ENCODE results near the gene KCNC1. TPM values are rescaled to one million over a fixed set of nuclear protein-coding genes. Genes with fewer than 3 reads are reported as not detected.

KCNC1 gene
- total and polyA plus RNA-seq, 2 of the 13 experiments (the other 11 are each of a cell fraction or from before 2014, with no cell fraction given) = 0.01 to 0.04 TPM

GRCh38 chr11:17734986-17735817, 621 bp downstream of the KCNC1 start (continued):
- TF ChIP-seq REST (IDR thresholded peaks at IDR 0.05; ENCODE audit: borderline replicate concordance in 1 of 2, low read depth in 1 of 2, low read length in 2 of 2) = peak; percentile 74 to 96
- no peak for TF ChIP-seq ZNF724P (CRISPR knock-in tag; IDR thresholded peaks at IDR 0.05; ENCODE audit: borderline replicate concordance)
- TF ChIP-seq HIVEP1 (CRISPR knock-in tag; IDR thresholded peaks at IDR 0.05) = 0 out of 2 replicates have a peak, but pooled peaks have one; percentile 16
- peak; percentile 52; the same call in 1 of the 2 replicates for TF ChIP-seq BCL6 (CRISPR knock-in tag; IDR thresholded peaks at IDR 0.05)
- TF ChIP-seq ZFP36 (IDR thresholded peaks at IDR 0.05; ENCODE audit: borderline replicate concordance, low read depth, low read length, partially characterized antibody) = no peak
- peak; percentile 72; the same call in 1 of the 2 replicates for TF ChIP-seq KLF6 (CRISPR knock-in tag; IDR thresholded peaks at IDR 0.05)
- no peak for TF ChIP-seq ZKSCAN5 (CRISPR knock-in tag; IDR thresholded peaks at IDR 0.05)
- TF ChIP-seq ZSCAN21 (CRISPR knock-in tag; IDR thresholded peaks at IDR 0.05; ENCODE audit: borderline replicate concordance) = peak; percentile 36; the same call in 1 of the 2 replicates
- TF ChIP-seq PBX2 (CRISPR knock-in tag; IDR thresholded peaks at IDR 0.05) = no peak
- TF ChIP-seq, protein P1, sequence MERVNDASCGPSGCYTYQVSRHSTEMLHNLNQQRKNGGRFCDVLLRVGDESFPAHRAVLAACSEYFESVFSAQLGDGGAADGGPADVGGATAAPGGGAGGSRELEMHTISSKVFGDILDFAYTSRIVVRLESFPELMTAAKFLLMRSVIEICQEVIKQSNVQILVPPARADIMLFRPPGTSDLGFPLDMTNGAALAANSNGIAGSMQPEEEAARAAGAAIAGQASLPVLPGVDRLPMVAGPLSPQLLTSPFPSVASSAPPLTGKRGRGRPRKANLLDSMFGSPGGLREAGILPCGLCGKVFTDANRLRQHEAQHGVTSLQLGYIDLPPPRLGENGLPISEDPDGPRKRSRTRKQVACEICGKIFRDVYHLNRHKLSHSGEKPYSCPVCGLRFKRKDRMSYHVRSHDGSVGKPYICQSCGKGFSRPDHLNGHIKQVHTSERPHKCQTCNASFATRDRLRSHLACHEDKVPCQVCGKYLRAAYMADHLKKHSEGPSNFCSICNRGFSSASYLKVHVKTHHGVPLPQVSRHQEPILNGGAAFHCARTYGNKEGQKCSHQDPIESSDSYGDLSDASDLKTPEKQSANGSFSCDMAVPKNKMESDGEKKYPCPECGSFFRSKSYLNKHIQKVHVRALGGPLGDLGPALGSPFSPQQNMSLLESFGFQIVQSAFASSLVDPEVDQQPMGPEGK (CRISPR knock-in tag; IDR thresholded peaks at IDR 0.05) = peak; percentile 30; the same call in 1 of the 2 replicates
- TF ChIP-seq TGIF2 (CRISPR knock-in tag; IDR thresholded peaks at IDR 0.05) = peak; percentile 58; the same call in 1 of the 2 replicates
- TF ChIP-seq, protein P2, sequence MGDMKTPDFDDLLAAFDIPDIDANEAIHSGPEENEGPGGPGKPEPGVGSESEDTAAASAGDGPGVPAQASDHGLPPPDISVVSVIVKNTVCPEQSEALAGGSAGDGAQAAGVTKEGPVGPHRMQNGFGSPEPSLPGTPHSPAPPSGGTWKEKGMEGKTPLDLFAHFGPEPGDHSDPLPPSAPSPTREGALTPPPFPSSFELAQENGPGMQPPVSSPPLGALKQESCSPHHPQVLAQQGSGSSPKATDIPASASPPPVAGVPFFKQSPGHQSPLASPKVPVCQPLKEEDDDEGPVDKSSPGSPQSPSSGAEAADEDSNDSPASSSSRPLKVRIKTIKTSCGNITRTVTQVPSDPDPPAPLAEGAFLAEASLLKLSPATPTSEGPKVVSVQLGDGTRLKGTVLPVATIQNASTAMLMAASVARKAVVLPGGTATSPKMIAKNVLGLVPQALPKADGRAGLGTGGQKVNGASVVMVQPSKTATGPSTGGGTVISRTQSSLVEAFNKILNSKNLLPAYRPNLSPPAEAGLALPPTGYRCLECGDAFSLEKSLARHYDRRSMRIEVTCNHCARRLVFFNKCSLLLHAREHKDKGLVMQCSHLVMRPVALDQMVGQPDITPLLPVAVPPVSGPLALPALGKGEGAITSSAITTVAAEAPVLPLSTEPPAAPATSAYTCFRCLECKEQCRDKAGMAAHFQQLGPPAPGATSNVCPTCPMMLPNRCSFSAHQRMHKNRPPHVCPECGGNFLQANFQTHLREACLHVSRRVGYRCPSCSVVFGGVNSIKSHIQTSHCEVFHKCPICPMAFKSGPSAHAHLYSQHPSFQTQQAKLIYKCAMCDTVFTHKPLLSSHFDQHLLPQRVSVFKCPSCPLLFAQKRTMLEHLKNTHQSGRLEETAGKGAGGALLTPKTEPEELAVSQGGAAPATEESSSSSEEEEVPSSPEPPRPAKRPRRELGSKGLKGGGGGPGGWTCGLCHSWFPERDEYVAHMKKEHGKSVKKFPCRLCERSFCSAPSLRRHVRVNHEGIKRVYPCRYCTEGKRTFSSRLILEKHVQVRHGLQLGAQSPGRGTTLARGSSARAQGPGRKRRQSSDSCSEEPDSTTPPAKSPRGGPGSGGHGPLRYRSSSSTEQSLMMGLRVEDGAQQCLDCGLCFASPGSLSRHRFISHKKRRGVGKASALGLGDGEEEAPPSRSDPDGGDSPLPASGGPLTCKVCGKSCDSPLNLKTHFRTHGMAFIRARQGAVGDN (CRISPR knock-in tag; IDR thresholded peaks at IDR 0.05) = peak; percentile 33
- TF ChIP-seq, protein P3, sequence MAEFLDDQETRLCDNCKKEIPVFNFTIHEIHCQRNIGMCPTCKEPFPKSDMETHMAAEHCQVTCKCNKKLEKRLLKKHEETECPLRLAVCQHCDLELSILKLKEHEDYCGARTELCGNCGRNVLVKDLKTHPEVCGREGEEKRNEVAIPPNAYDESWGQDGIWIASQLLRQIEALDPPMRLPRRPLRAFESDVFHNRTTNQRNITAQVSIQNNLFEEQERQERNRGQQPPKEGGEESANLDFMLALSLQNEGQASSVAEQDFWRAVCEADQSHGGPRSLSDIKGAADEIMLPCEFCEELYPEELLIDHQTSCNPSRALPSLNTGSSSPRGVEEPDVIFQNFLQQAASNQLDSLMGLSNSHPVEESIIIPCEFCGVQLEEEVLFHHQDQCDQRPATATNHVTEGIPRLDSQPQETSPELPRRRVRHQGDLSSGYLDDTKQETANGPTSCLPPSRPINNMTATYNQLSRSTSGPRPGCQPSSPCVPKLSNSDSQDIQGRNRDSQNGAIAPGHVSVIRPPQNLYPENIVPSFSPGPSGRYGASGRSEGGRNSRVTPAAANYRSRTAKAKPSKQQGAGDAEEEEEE (CRISPR knock-in tag; IDR thresholded peaks at IDR 0.05; ENCODE audit: borderline replicate concordance) = no peak
- peak; percentile 70; the same call in 1 of the 2 replicates for TF ChIP-seq ZNF768 (CRISPR knock-in tag; IDR thresholded peaks at IDR 0.05)
- peak; percentile 47; the same call in 1 of the 2 replicates for TF ChIP-seq HOXA5 (CRISPR knock-in tag; IDR thresholded peaks at IDR 0.05)

Measured in HepG2 (cell line).